ENCODE data around the gene TMEM150C.
A peak's percentile ranks its signal among the peaks of the same experiment; 100 is the strongest.
"Not testable (repeated sequence)": the region's sequence is repeated elsewhere in the genome, so short reads cannot be mapped to it uniquely, and the experiment has no call there.

Gene TMEM150C

DNA sequence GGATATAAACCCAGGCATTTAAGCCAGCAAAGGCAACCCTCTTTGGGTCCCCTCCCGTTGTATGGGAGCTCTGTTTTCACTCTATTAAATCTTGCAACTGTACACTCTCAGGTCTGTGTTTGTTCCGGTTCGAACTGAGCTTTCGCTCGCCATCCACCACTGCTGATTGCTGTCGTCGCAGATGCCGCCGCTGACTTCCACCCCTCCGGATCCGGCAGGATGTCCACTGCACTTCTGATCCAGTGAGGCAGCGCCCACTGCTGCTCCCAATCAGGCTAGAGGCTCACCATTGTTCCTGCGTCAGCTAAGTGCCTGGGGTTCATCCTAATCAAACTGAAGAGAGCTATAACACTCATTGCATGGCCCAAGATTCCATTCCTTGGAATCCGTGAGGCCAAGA lies 82.2 kb downstream of the TMEM150C start:
- DNase-seq (ENCODE audit: extremely low read depth in 1 of 2, low read depth in 1 of 2) = no peak

DNA sequence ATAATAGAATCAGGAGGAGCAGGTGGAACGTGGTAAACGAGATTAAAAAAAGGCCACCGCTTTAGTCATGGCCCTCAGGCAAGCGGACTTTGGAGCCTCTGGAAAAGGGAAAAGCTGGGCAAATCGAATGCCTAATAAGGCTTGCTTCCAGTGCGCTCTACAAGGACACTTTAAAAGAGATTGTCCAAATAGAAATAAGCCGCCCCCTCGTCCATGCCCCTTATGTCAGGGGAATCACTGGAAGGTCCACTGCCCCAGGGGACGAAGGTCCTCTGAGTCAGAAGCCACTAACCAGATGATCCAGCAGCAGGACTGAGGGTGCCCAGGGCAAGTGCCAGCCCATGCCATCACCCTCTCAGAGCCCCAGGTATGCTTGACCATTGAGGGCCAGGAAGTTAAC lies 84.3 kb downstream of the TMEM150C start:
- DNase-seq (ENCODE audit: extremely low read depth in 1 of 2, low read depth in 1 of 2) = not testable (repeated sequence)

DNA sequence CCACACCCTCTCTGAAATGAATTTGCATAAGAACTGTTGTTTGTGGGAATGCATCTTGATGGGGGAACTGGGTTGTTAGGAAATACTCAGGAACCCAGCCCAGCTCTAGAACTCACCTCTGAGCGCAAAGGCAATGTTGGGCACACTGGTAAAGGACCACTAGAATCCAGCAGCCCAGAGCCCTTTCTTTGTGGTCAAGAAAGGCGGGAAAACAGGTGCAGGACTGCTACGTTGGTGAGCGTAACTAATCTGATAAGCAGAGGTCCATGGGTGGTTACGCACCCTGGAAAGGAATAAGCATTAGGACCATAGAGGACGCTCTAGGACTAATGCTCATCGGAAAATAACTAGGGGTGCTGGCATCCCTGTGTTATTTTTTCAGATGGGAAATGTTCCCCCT lies 85.9 kb downstream of the TMEM150C start:
- not testable (repeated sequence) for DNase-seq (ENCODE audit: extremely low read depth in 1 of 2, low read depth in 1 of 2)

DNA sequence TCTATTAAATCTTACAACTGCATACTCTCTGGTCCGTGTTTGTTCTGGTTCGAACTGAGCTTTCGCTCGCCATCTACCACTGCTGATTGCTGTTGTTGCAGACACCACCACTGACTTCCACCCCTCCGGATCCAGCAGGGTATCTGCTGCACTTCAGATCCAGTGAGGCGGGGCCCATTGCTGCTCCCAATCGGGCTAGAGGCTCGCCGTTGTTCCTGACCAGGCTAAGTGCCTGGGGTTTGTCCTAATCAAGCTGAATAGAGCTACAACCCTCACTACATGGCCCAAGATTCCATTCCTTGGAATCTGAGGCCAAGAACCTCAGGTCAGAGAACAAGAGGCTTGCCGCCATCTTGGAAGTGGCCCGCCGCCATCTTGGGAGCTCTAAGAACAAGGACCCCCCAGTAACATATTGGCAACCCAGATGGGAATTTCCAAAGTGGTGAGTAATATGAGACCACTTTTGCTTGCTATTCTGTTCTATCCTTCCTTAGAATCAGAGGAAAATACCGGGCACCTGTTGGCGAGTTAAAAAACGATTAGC lies 88.1 kb downstream of the TMEM150C start:
- DNase-seq (ENCODE audit: extremely low read depth in 1 of 2, low read depth in 1 of 2) = no peak

DNA sequence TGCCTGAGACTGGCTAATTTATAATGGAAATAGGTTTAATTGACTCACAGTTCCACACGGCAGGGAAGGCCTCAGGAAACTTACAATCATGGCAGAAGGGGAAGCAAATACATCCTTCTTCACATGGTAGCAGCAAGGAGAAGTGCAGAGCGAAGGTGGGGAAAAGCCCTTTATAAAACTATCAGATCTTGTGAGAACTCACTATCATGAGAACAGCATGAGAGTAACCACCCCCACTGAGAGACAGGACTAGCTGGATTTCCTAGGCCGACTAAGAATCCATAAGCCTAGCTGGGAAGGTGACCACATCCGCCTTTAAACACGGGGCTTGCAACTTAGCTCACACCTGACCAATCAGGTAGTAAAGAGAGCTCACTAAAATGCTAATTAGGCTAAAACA lies 88.7 kb downstream of the TMEM150C start:
- DNase-seq (ENCODE audit: extremely low read depth in 1 of 2, low read depth in 1 of 2) = not testable (repeated sequence)

DNA sequence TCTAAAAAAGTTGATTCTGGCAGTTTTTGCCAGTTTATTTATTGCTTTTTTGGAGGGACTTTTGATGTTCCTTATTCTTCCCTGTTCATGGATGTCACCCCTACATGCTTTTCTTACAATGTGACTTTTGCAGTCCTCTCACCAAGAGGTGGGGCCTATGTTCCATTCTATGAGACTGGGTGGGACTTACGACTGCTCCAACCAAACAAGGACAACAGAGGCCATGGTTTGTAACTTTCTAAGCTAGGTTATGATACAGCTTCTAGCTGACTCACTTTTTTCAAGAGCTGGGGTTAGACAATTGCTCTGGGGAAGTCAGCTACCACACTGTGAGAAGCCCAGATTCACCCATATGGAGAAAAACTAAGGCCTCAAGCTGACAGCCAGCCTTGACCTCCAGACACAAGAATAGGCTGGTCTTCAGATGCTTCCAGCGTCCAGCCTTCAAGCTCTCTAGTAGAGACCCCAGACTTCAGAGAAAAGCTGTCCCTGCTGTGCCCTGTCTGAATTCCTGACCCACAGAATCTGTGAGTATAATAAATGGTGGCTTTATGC lies 91.9 kb downstream of the TMEM150C start:
- DNase-seq (ENCODE audit: extremely low read depth in 1 of 2, low read depth in 1 of 2) = no peak

DNA sequence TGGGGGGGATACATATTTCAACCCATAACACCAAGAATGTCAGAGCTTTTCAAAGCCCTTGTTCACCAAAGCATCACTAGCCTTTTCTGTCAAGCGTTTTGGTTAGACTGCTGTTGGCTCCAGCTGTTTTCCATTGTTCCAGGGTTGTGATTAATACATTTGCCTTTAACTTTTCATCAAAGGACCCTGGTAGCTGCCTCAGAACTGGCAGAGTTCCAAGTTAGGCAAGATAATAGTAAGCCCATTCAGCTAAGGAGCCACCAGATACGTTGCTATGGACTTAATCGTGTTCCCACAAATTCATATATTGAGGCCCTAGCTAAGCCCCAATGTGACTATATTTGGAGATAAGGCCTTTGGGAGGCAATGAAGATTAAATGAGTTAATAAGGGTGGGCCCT lies 94.3 kb downstream of the TMEM150C start:
- DNase-seq (ENCODE audit: extremely low read depth in 1 of 2, low read depth in 1 of 2) = no peak

DNA sequence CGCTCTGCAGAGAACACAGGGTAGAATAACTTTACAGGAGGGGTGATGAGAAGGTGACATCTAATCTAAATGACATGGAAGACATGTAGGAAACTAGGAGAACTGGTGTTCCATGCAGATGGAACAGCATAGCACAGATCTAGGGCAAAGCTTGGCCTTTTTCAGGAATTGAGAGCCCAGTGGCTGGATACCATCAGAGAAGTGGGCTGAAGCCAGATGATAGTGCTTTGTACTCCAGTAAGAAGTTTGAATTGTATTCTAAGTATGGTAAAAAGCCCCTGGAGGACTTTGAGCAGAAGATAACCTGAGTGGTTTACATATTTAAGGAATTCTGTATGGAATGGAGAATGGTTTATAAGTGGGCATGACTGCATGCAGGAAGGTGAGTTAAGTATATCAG lies 98.6 kb downstream of the TMEM150C start:
- DNase-seq (ENCODE audit: extremely low read depth in 1 of 2, low read depth in 1 of 2) = no peak

DNA sequence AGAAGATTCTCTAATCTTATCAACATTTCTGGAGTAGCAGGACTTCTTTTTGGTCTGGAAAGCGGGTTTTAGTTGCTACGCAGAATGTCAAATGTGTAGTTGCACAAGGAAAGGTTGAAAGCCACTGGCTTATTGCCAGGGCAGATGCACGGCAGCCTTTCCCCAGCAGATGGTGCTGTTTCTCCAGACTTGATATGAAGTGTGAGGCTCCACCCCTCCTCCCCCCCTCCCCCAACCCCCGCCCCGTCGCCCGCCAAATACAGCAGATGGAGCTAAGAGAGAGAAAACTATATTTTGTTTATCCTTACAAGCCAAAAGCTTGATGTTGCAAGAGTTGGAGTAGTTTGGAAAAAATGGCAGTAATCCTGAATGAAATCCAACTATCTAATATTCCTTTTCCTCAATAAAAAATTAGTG lies 99.4 kb downstream of the TMEM150C start:
- DNase-seq (ENCODE audit: extremely low read depth in 1 of 2, low read depth in 1 of 2) = peak; percentile 61 to 70

DNA sequence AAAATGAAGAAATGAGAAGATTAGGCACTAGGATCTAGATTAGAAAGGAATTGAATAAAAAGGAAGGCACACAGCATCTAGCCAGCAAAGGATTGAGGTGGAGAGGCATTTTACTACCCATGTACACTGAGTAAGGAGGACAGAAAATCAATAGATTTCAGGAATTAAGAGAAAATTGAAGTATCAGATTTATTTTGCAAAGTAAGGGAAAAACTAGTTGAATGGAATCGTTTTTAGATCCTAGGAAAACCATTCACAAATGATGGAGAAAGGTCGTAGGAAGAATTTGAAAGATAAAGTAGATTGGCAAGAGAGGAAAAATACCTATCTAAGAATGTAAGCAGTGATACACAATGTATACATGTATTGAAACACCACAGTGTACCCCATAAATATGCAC lies 100.1 kb downstream of the TMEM150C start:
- DNase-seq (ENCODE audit: extremely low read depth in 1 of 2, low read depth in 1 of 2) = no peak

DNA sequence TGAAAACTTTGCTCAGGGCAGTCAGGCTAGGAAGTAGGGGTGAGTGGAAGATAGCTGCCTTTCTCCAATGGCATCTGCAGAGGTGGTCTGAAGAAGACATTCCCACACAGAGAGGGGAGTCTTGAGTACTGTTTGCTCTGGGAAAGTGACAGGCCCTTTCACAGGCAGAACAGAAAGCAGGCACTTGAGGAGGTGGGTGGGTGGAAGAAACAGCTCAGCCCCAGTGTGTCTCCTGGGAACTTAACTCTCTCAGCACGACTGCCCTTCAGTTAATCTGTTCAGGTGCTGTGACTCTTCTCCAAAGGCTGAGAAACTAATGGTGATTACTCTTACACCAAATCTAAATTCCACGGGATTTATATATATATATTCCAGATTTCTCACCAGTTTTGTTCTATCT lies 103.1 kb downstream of the TMEM150C start:
- DNase-seq (ENCODE audit: extremely low read depth in 1 of 2, low read depth in 1 of 2) = no peak

DNA sequence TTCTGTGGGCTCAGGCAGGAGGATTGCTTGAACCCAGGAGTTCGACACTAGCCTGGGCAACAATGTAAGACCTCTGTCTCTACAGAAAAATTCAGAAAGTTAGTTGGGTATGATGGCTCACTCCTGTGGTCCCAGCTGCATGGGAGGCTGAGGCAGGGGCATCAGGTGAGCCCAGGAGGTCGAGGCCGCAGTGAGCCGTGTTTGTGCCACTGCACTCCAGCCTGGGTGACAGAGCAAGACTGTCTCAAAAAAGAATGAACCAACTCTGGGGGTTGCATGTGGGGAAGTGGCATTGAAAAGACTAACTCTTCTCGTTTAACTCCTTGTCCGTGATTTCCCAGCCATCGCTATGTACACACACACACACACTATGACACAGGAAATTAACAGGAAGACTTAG lies 104.5 kb downstream of the TMEM150C start:
- DNase-seq (ENCODE audit: extremely low read depth in 1 of 2, low read depth in 1 of 2) = no peak

DNA sequence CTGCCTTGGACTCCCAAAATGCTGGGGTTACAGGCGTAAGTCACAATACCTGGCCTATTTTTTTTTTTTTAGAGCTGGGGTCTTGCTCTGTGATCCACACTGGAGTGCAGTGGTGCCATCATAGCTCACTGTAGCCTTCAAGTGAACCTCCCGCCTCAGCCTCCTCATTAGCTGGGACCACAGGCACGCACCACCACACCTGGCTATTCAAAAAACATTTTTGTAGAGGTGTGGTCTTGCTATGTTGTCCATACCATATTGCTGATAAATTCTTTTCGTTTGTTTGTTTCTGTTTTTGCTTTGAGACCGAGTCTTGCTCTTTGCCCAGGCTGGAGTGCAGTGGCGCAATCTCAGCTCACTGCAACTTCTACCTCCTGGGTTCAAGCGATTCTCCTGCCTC lies 109.8 kb downstream of the TMEM150C start:
- no peak for DNase-seq (ENCODE audit: extremely low read depth in 1 of 2, low read depth in 1 of 2)

DNA sequence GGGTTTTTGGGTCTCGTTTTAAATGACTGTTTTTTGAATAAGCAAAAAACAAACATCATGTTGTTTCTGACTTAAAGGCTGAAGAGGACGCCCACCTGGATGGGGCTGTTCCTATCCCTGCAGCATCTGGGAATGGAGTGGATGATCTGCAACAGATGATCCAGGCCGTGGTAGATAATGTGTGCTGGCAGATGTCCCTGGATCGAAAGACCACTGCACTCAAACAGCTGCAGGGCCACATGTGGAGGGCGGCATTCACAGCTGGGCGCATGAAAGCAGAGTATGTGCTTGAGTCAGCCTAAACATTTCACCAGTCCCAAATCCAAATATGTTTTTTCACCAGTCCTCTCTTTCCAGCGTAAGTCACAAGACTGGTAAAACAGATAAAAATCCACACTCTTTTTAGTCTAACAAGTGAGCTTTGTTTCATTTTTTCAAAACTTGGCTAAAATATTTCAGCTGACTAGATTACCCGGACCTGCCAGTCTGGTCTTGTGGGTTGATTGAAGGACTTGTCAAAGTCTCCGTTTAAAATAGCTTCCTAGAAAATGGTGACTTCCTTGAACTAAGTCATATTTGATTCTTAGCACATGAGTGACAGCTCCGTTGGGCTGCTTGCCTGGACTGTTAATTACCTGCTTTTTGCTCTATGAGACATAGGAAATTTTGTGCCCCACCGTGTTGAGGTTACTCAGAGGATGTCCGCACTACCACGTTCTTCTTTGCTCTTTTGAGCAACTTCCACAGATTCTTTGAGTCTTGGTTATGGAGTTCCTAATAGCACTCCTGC lies 110.6 kb downstream of the TMEM150C start:
- DNase-seq (ENCODE audit: extremely low read depth in 1 of 2, low read depth in 1 of 2) = no peak

DNA sequence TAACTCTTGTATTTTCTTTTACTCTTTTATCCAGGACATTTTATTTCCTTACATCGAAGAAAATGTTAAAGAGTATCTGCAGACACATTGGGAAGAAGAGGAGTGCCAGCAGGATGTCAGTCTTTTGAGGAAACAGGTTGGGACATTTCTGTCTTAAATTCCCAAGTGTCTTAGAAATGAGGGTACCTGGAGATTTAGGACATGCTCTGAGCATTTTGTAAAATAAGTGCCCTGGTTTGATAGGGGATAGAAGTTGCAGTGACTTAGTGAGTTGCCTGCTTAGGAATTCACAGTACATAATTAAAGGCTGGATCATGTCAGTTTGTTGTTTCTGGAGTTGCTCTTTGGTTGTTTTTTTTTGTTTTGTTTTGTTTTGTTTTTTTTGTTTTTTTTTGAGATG lies 113.9 kb downstream of the TMEM150C start:
- no peak for DNase-seq (ENCODE audit: extremely low read depth in 1 of 2, low read depth in 1 of 2)

DNA sequence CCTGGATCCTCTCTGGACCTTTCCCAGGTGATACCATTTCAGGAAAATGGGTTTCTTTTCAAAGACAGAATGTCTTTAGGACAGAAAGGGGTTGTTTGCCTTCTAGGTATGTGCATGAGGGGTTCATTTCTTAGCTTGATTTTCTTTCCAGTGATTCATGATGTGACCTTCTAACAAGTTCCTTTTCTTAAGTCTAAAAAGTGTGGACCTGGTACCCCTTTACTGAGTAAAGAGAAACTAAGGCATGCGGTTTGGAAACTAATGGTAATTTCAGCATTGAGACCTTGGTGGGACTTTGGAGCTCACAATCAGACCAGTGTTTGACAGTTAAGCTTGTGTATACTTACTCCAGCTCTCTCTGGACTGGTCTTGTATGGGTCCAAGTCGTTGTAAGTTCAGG lies 122.7 kb downstream of the TMEM150C start:
- DNase-seq (ENCODE audit: extremely low read depth in 1 of 2, low read depth in 1 of 2) = no peak

DNA sequence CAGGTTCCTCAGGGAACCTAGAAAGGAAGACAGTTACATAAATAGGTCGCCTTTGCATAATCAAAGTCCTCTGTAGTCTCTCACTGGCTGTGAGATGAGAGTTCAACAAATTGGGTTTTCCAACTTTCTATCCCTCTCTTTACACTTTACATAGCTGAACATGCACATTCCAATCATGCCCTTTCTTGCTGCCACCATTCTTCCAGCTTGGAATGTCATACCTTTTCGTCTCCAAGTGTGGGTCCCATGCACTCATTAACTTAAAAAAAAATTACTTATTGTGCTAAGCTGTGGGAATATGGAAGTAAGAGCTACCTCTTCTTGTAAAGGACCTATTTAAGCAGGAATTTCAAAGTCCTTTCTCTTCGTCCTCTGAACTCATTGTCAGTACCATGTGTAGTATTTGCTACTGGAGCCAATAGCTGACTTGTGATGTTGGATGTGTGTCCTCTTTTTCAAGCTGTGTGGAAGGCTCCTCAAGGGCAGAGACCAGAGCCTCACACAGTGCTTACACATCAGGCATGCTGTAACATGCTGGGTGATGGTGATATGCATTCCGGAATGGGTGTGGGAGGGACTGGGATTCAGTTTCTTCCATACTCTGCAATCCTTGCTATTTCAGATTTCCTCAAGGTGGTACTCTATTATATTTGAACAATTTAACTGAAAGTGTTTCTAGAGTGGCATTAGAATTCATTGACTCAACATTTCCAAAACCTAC lies 124.3 kb downstream of the TMEM150C start:
- DNase-seq (ENCODE audit: extremely low read depth in 1 of 2, low read depth in 1 of 2) = no peak

DNA sequence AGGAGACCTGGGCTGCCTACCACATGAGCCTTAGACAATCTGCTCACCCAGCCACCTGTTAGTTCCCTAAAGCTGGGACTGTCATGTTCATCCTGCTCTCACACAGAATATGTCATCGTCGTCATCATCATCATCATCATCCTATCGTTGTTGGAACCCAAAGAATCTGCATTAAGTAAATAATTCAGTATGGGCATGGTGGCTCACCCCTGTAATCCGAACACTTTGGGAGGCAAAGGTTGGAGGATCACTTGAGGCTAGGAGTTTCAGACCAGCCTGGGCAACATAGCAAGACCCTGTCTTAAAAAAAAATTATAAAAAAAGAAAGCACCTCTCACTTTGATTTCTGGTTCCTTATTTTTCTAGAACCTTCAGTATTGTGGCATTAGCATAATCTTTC lies 125.0 kb downstream of the TMEM150C start:
- DNase-seq (ENCODE audit: extremely low read depth in 1 of 2, low read depth in 1 of 2) = no peak

DNA sequence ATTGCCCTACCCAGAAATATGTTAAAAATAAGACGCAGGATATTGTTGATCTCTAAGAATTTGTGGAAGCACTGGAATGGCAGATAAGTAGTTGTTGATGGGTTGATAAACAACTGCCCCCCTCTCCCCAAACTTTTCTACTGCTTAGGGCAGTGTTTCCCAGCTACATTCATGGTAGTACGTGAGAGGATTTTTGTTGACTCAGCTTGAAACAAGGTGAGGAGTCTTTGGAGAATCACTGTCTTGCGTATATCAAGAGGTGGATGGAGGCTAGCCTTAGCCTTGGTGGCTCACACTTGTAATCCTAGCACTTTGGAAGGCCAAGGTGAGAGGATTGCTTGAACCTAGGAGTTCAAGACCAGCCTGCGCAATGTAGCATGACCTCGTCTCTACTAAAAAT lies 125.7 kb downstream of the TMEM150C start:
- DNase-seq (ENCODE audit: extremely low read depth in 1 of 2, low read depth in 1 of 2) = no peak

DNA sequence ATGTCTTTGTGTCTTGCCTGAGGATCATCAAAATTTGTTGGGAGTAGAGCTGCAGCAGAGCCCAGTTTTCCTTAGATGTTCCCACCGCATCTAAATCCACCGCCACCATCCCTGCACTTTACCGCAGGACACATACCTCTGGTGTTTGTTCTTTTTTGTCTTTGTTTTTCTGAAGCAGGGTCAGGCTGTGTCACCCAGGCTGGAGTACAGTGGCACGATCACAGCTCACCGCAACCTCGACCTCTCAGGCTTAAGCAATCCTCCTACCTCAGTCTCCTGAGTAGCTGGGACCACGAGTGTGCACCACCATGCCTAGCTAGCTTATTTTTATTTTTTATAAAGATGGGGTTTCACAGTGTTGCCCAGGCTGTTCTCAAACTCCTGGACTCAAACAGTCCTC lies 126.8 kb downstream of the TMEM150C start:
- DNase-seq (ENCODE audit: extremely low read depth in 1 of 2, low read depth in 1 of 2) = no peak

DNA sequence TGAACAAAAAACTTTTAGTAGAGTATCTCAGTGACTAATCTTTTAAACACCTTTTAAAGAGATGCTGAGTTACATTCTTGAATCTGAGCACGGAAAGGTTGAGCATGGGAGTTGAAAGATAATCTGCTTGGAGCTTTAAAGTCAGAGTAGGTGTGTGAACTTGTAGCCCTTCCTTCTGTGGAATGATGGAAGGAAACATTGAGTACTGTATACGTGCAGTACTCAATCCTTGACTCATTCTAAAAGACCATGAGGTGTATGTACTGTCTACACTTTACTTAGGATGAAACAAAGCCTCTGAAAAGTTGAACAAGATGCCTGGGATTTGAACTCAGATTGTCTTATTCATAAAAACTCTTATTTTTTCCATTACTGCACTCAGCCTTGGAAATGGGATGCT lies 128.0 kb downstream of the TMEM150C start:
- DNase-seq (ENCODE audit: extremely low read depth in 1 of 2, low read depth in 1 of 2) = no peak
